Mesenchymal stem cell (in vitro differentiated cells and primary cell): ENCODE results near the gene CRHR2.

ENCODE experiments used
- DNase-seq: peaks from one replicate; pipeline ENCODE4 v3.0.0-alpha.2; 2013
- H2AFZ ChIP-seq: one replicate; pipeline ENCODE4 v1.6.1; 2013; ENCODE audit warnings: low read depth, mild to moderate bottlenecking, control low read depth, inconsistent platforms, low read length, moderate library complexity
- H2AK5ac ChIP-seq: 2 replicates; pipeline ENCODE4 v1.6.1; 2013; ENCODE audit warnings: low read length, moderate library complexity, mild to moderate bottlenecking, inconsistent platforms; ENCODE audit not compliant: severe bottlenecking
- H2BK120ac ChIP-seq: one replicate; pipeline ENCODE4 v1.6.1; 2013; ENCODE audit warnings: low read depth, mild to moderate bottlenecking, inconsistent platforms, low read length, moderate library complexity
- H2BK12ac ChIP-seq, 2 experiments: one replicate each; pipeline ENCODE4 v1.6.1; 2013; ENCODE audit warnings: inconsistent platforms in 2 of 2, low read length in 2 of 2, mild to moderate bottlenecking in 2 of 2, moderate library complexity in 2 of 2, control low read depth in 1 of 2
- H2BK15ac ChIP-seq: one replicate; pipeline ENCODE4 v1.6.1; 2013; ENCODE audit warnings: mild to moderate bottlenecking, low read depth, inconsistent platforms; ENCODE audit not compliant: poor library complexity, severe bottlenecking
- H2BK5ac ChIP-seq: 2 replicates; pipeline ENCODE4 v1.6.1; 2013; ENCODE audit warnings: low read depth, mild to moderate bottlenecking, low read length, control low read depth, inconsistent platforms; ENCODE audit not compliant: poor library complexity, severe bottlenecking
- H3K14ac ChIP-seq, 2 experiments: one replicate each; pipeline ENCODE4 v1.6.1; 2013; ENCODE audit warnings: inconsistent platforms in 2 of 2, low read length in 2 of 2, control low read depth in 1 of 2, mild to moderate bottlenecking in 1 of 2, moderate library complexity in 1 of 2
- H3K18ac ChIP-seq, 2 experiments: one replicate each; pipeline ENCODE4 v1.6.1; 2013; ENCODE audit warnings: inconsistent platforms in 2 of 2, low read length in 2 of 2, control low read depth in 1 of 2, low read depth in 1 of 2, mild to moderate bottlenecking in 1 of 2
- H3K23ac ChIP-seq, 2 experiments: one replicate each; pipeline ENCODE4 v1.6.1; 2013; ENCODE audit warnings: inconsistent platforms in 2 of 2, low read length in 2 of 2, mild to moderate bottlenecking in 2 of 2, moderate library complexity in 2 of 2, control low read depth in 1 of 2
- H3K27ac ChIP-seq: 2 replicates; pipeline ENCODE4 v1.5.1; 2013; ENCODE audit warnings: mild to moderate bottlenecking, moderate library complexity, low read length, control low read depth, inconsistent platforms; ENCODE audit not compliant: poor library complexity, severe bottlenecking
- H3K27me3 ChIP-seq, 2 experiments: 2 replicates each; pipeline versions ENCODE4 v1.6.1 to v1.7.0; 2013; ENCODE audit warnings: low read length in 2 of 2, mild to moderate bottlenecking in 2 of 2, moderate library complexity in 2 of 2, control low read depth in 1 of 2, inconsistent platforms in 1 of 2; ENCODE audit not compliant: control insufficient read depth in 1 of 2, insufficient read depth in 1 of 2
- H3K36me3 ChIP-seq, 2 experiments: 2 replicates each; pipeline versions ENCODE4 v1.6.1 to v1.7.0; 2013; ENCODE audit warnings: low read length in 2 of 2, control low read depth in 1 of 2, inconsistent platforms in 1 of 2, low read depth in 1 of 2, mild to moderate bottlenecking in 1 of 2; ENCODE audit not compliant: insufficient read depth in 2 of 2, control insufficient read depth in 1 of 2
- H3K4ac ChIP-seq, 2 experiments: one replicate each; pipeline ENCODE4 v1.6.1; 2013; ENCODE audit warnings: inconsistent platforms in 2 of 2, low read length in 2 of 2, mild to moderate bottlenecking in 2 of 2, moderate library complexity in 2 of 2, control low read depth in 1 of 2, low read depth in 1 of 2
- H3K4me1 ChIP-seq: 2 replicates; pipeline ENCODE4 v1.6.1; 2013; ENCODE audit warnings: low read depth, low read length, control low read depth; ENCODE audit not compliant: control insufficient read depth, insufficient read depth
- H3K4me2 ChIP-seq: 2 replicates; pipeline ENCODE4 v1.6.1; 2013; ENCODE audit warnings: low read length, mild to moderate bottlenecking, inconsistent platforms; ENCODE audit not compliant: poor library complexity, severe bottlenecking
- H3K4me3 ChIP-seq, 2 experiments: 2 replicates each; pipeline versions ENCODE4 v1.5.1 to v1.7.0; 2013; ENCODE audit warnings: low read length in 2 of 2, mild to moderate bottlenecking in 2 of 2, control low read depth in 1 of 2, low read depth in 1 of 2; ENCODE audit not compliant: insufficient read depth in 1 of 2
- H3K79me1 ChIP-seq: replicated peaks from 2 replicates; pipeline ENCODE4 v1.6.1; 2013; ENCODE audit warnings: mild to moderate bottlenecking, control low read depth, low read length, inconsistent platforms; ENCODE audit not compliant: poor library complexity, severe bottlenecking
- H3K9ac ChIP-seq: 2 replicates; pipeline ENCODE4 v1.7.0; 2013; ENCODE audit warnings: mild to moderate bottlenecking, low read length, moderate library complexity
- H3K9me3 ChIP-seq: 2 replicates; pipeline ENCODE4 v1.7.0; 2013; ENCODE audit warnings: mild to moderate bottlenecking, low read length; ENCODE audit not compliant: control insufficient read depth
- H4K8ac ChIP-seq: one replicate; pipeline ENCODE4 v1.6.1; 2013; ENCODE audit warnings: inconsistent platforms, mild to moderate bottlenecking, low read length, moderate library complexity
- H4K91ac ChIP-seq: one replicate; pipeline ENCODE4 v1.6.1; 2013; ENCODE audit warnings: mild to moderate bottlenecking, low read length, inconsistent platforms
- WGBS: methylation state at CpG from one replicate; pipeline ENCODE4 v1.1.7; 2013; ENCODE audit warnings: mixed read lengths; 5-methylcytosine and 5-hydroxymethylcytosine counted together

Gene CRHR2

GRCh38 chr7:30690011-30690410 lies 7.8 kb upstream of the CRHR2 start:
- H3K4me1 ChIP-seq, result peaks cover 2% of the 10 kb centered on the region
- no peak overlapping the region for H2BK120ac ChIP-seq
- H2BK15ac ChIP-seq, result no peak overlapping the region
- H3K18ac ChIP-seq, result no peak overlapping the region
- no peak overlapping the region for H2BK5ac ChIP-seq
- H3K4me3 ChIP-seq, result no peak overlapping the region
- H3K27me3 ChIP-seq, result peaks cover 76 to 86% of the 10 kb centered on the region in 2 experiments
- no peak overlapping the region for H3K4me2 ChIP-seq
- H4K8ac ChIP-seq, result no peak overlapping the region
- H3K9me3 ChIP-seq, result no peaks in the 10 kb centered on the region
- WGBS, result 85% methylated on average over 7 of the region's 7 CpGs
- H3K14ac ChIP-seq, result no peak overlapping the region
- no peak overlapping the region for H3K4ac ChIP-seq
- no peaks in the 10 kb centered on the region for H3K36me3 ChIP-seq
- no peak overlapping the region for H2AK5ac ChIP-seq
- no peak overlapping the region for H4K91ac ChIP-seq
- no peak overlapping the region for H3K27ac ChIP-seq
- no peak overlapping the region for H2BK12ac ChIP-seq
- no peak overlapping the region for H3K23ac ChIP-seq
- no peaks in the 10 kb centered on the region for H3K79me1 ChIP-seq
- no peak overlapping the region for H3K9ac ChIP-seq
- H2AFZ ChIP-seq, result no peak overlapping the region
- no peak for DNase-seq

GRCh38 chr7:30688718-30689221 lies 6.5 kb upstream of the CRHR2 start:
- no peak overlapping the region for H2BK5ac ChIP-seq
- WGBS, result 52% methylated on average over 4 of the region's 5 CpGs
- H3K4me1 ChIP-seq, result peaks cover 2% of the 10 kb centered on the region
- H2AFZ ChIP-seq, result no peak overlapping the region
- H2AK5ac ChIP-seq, result no peak overlapping the region
- no peak overlapping the region for H2BK120ac ChIP-seq
- H4K91ac ChIP-seq, result no peak overlapping the region
- no peaks in the 10 kb centered on the region for H3K79me1 ChIP-seq
- peak; percentile 53 for DNase-seq
- no peak overlapping the region for H3K4me3 ChIP-seq
- H3K14ac ChIP-seq, result no peak overlapping the region
- no peaks in the 10 kb centered on the region for H3K9me3 ChIP-seq
- no peak overlapping the region for H3K4me2 ChIP-seq
- peaks cover 80 to 85% of the 10 kb centered on the region in 2 experiments for H3K27me3 ChIP-seq
- H3K27ac ChIP-seq, result no peak overlapping the region
- no peak overlapping the region for H3K9ac ChIP-seq
- H2BK15ac ChIP-seq, result no peak overlapping the region
- no peak overlapping the region for H3K18ac ChIP-seq
- H3K36me3 ChIP-seq, result no peaks in the 10 kb centered on the region
- H4K8ac ChIP-seq, result no peak overlapping the region
- no peak overlapping the region for H2BK12ac ChIP-seq
- H3K23ac ChIP-seq, result no peak overlapping the region
- H3K4ac ChIP-seq, result no peak overlapping the region

- Histone ChIP-seq H3K4me1 (peaks cover 4% of the 10 kb centered on the region), H3K23ac (no peak overlapping the region), H2BK15ac (no peak overlapping the region), H2BK12ac (no peak overlapping the region), H2AK5ac (no peak overlapping the region), H3K79me1 (no peaks in the 10 kb centered on the region), H3K27me3 (peaks cover 80 to 85% of the 10 kb centered on the region in 2 experiments), H3K4me3 (no peak overlapping the region), H3K4ac (no peak overlapping the region), H3K9me3 (no peaks in the 10 kb centered on the region), H2BK120ac (no peak overlapping the region), H4K8ac (no peak overlapping the region), H3K36me3 (no peaks in the 10 kb centered on the region), H2BK5ac (no peak overlapping the region), H3K4me2 (no peak overlapping the region), H3K9ac (no peak overlapping the region), H3K27ac (no peak overlapping the region), H4K91ac (no peak overlapping the region), H3K14ac (no peak overlapping the region), H3K18ac (no peak overlapping the region), H2AFZ (no peak overlapping the region)
- 81% methylated on average over 6 of the region's 6 CpGs for WGBS
- no peak for DNase-seq
Measured at GRCh38 chr7:30687604-30688003, 5.3 kb upstream of the CRHR2 start.

- Histone ChIP-seq H4K91ac (no peak overlapping the region), H3K9me3 (no peaks in the 10 kb centered on the region), H2BK12ac (no peak overlapping the region), H3K18ac (no peak overlapping the region), H3K14ac (no peak overlapping the region), H4K8ac (no peak overlapping the region), H3K4ac (no peak overlapping the region), H3K4me2 (no peak overlapping the region), H3K4me1 (peaks cover 16% of the 10 kb centered on the region), H2BK5ac (no peak overlapping the region), H3K23ac (no peak overlapping the region), H2BK15ac (no peak overlapping the region), H3K27ac (no peak overlapping the region), H2AK5ac (no peak overlapping the region), H3K36me3 (no peaks in the 10 kb centered on the region), H3K9ac (no peak overlapping the region), H3K27me3 (peaks cover 80 to 84% of the 10 kb centered on the region in 2 experiments), H2AFZ (no peak overlapping the region), H3K4me3 (no peak overlapping the region), H3K79me1 (no peaks in the 10 kb centered on the region), H2BK120ac (no peak overlapping the region)
- 52% methylated on average over 2 of the region's 2 CpGs for WGBS
- no peak for DNase-seq
Measured at GRCh38 chr7:30684351-30684750, 2.1 kb upstream of the CRHR2 start.
